HEK293 (cell line): Measurements from ENCODE around the gene IGSF21.

ENCODE experiments used
- CTCF ChIA-PET: fragments of 350-600 bp; formaldehyde crosslinking; extraction: SDS; loops from one replicate; lab custom pipeline; 2021; ENCODE audit warnings: antibody characterized with exemption; lab: Yijun Ruan, JAX
- POLR2A ChIA-PET: fragments of 300-600 bp; formaldehyde crosslinking; extraction: SDS; loops from one replicate; lab custom pipeline; 2020; ENCODE audit warnings: antibody characterized with exemption, inconsistent platforms; lab: Yijun Ruan, JAX
- H3K27ac ChIP-seq: fragments of 200-500 bp; sonication (Bioruptor generic); 2 replicates; pipeline ENCODE4 v1.5.1; 2014; ENCODE audit warnings: low read depth, low read length, control low read depth, inconsistent platforms; ENCODE audit errors: extremely low read depth
- H3K36me3 ChIP-seq, 2 experiments: fragments of 200-500 bp in 1 of 2; sonication (Bioruptor generic) in 1 of 2; 1 replicate in 1 of 2; 2 replicates in 1 of 2; pipeline ENCODE4 v1.5.1; 2014 to 2017; ENCODE audit warnings: inconsistent platforms in 2 of 2, low read length in 2 of 2; ENCODE audit not compliant: control insufficient read depth in 2 of 2, insufficient read depth in 1 of 2
- H3K4me1 ChIP-seq: fragments of 200-500 bp; sonication (Bioruptor generic); 2 replicates; pipeline ENCODE4 v1.5.1; 2014; ENCODE audit warnings: mild to moderate bottlenecking, low read length, inconsistent platforms; ENCODE audit not compliant: control insufficient read depth, insufficient read depth
- H3K4me3 ChIP-seq: 2 replicates; pipeline ENCODE4 v1.5.1; 2011; ENCODE audit warnings: low read depth, mild to moderate bottlenecking, control low read depth, low read length, moderate library complexity
- H3K9me3 ChIP-seq: fragments of 200-500 bp; sonication (Bioruptor generic); 2 replicates; pipeline ENCODE4 v1.5.1; 2014; ENCODE audit warnings: low read depth, low read length, inconsistent platforms; ENCODE audit not compliant: control insufficient read depth, insufficient read depth
- IKZF3 ChIP-seq: fragments of 450-650 bp; IDR thresholded peaks from 2 replicates; pipeline ENCODE4 v1.5.0; 2018; ENCODE audit warnings: missing biosample characterization, mild to moderate bottlenecking, missing genetic modification characterization, moderate library complexity
- OSR2 ChIP-seq: fragments of 450-650 bp; formaldehyde crosslinking; IDR thresholded peaks from 2 replicates; pipeline ENCODE4 v1.5.1; 2016; ENCODE audit warnings: missing biosample characterization, missing genetic modification characterization
- ZBTB10 ChIP-seq: fragments of 450-650 bp; formaldehyde crosslinking; IDR thresholded peaks from 2 replicates; pipeline ENCODE4 v1.5.1; 2016; ENCODE audit warnings: missing biosample characterization, missing genetic modification characterization
- ZBTB6 ChIP-seq: fragments of 450-650 bp; formaldehyde crosslinking; IDR thresholded peaks from 2 replicates; pipeline ENCODE4 v1.5.1; 2017; ENCODE audit warnings: missing biosample characterization, missing genetic modification characterization
- ZNF155 ChIP-seq: fragments of 450-650 bp; formaldehyde crosslinking; IDR thresholded peaks from 2 replicates; pipeline ENCODE4 v1.5.1; 2016; ENCODE audit warnings: missing biosample characterization, missing genetic modification characterization
- ZNF211 ChIP-seq: fragments of 450-650 bp; formaldehyde crosslinking; IDR thresholded peaks from 2 replicates; pipeline ENCODE4 v1.5.1; 2016; ENCODE audit warnings: low read depth, missing biosample characterization, missing genetic modification characterization
- ZNF214 ChIP-seq: fragments of 450-650 bp; formaldehyde crosslinking; IDR thresholded peaks from 2 replicates; pipeline ENCODE4 v1.5.1; 2017; ENCODE audit warnings: missing biosample characterization, mild to moderate bottlenecking, missing genetic modification characterization, borderline replicate concordance
- ZNF223 ChIP-seq: fragments of 450-650 bp; formaldehyde crosslinking; IDR thresholded peaks from 2 replicates; pipeline ENCODE4 v1.5.1; 2016; ENCODE audit warnings: missing biosample characterization, missing genetic modification characterization
- ZNF610 ChIP-seq: fragments of 450-650 bp; formaldehyde crosslinking; IDR thresholded peaks from 2 replicates; pipeline ENCODE4 v1.5.1; 2016; ENCODE audit warnings: missing biosample characterization, missing genetic modification characterization, borderline replicate concordance
- ZNF639 ChIP-seq: fragments of 450-650 bp; formaldehyde crosslinking; IDR thresholded peaks from 2 replicates; pipeline ENCODE4 v1.5.1; 2016; ENCODE audit warnings: missing biosample characterization, missing genetic modification characterization
- ZNF677 ChIP-seq: fragments of 450-650 bp; IDR thresholded peaks from 2 replicates; pipeline ENCODE4 v1.5.0; 2018; ENCODE audit warnings: missing biosample characterization, mild to moderate bottlenecking, missing genetic modification characterization, moderate library complexity
- ZNF76 ChIP-seq: fragments of 450-650 bp; formaldehyde crosslinking; IDR thresholded peaks from 2 replicates; pipeline ENCODE4; 2016; ENCODE audit warnings: low read depth, missing biosample characterization, missing genetic modification characterization, borderline replicate concordance
- TF ChIP-seq, protein P1 (sequence below): fragments of 450-650 bp; formaldehyde crosslinking; IDR thresholded peaks from 2 replicates; pipeline ENCODE4 v1.5.1; 2017; ENCODE audit warnings: missing biosample characterization, missing genetic modification characterization
- TF ChIP-seq, protein P2 (sequence below): fragments of 450-650 bp; formaldehyde crosslinking; IDR thresholded peaks from 2 replicates; pipeline ENCODE4 v1.5.1; 2016; ENCODE audit warnings: missing biosample characterization, missing genetic modification characterization
- TF ChIP-seq, protein P3 (sequence below): fragments of 450-650 bp; formaldehyde crosslinking; IDR thresholded peaks from 2 replicates; pipeline ENCODE4 v1.5.1; 2016; ENCODE audit warnings: missing biosample characterization, missing genetic modification characterization

Gene IGSF21

DNA sequence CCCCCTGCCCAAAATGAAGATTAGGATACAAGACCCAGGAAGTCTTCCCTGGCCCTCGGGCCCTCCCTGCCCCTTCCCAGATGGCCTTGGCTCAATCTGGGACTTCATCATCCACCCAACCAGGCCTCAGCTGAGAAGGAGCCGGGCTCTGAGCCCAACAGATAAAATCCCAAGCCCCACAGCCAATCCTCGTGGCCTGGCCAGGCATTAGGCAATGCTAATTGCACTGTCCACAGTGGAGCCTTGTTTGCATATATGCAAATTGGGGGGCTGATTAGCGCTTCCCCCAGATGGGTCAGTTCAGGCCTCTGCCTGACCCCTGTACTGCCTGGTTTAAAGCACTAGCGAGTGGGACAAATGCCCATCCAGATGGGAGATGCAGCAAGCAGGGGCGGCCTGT, 34.9 kb downstream of the IGSF21 start (continued):
- no peak for TF ChIP-seq ZBTB10 (tag by site-specific recombination)
- no peak for TF ChIP-seq OSR2 (tag by site-specific recombination)
- no peak for TF ChIP-seq ZNF211
- no peak for TF ChIP-seq ZNF639 (tag by site-specific recombination)
- TF ChIP-seq ZBTB6 (tag by site-specific recombination) = no peak
- TF ChIP-seq, protein P1, sequence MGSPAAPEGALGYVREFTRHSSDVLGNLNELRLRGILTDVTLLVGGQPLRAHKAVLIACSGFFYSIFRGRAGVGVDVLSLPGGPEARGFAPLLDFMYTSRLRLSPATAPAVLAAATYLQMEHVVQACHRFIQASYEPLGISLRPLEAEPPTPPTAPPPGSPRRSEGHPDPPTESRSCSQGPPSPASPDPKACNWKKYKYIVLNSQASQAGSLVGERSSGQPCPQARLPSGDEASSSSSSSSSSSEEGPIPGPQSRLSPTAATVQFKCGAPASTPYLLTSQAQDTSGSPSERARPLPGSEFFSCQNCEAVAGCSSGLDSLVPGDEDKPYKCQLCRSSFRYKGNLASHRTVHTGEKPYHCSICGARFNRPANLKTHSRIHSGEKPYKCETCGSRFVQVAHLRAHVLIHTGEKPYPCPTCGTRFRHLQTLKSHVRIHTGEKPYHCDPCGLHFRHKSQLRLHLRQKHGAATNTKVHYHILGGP (tag by site-specific recombination) = no peak
- no peak for TF ChIP-seq IKZF3 (tag by site-specific recombination)
- TF ChIP-seq, protein P2, sequence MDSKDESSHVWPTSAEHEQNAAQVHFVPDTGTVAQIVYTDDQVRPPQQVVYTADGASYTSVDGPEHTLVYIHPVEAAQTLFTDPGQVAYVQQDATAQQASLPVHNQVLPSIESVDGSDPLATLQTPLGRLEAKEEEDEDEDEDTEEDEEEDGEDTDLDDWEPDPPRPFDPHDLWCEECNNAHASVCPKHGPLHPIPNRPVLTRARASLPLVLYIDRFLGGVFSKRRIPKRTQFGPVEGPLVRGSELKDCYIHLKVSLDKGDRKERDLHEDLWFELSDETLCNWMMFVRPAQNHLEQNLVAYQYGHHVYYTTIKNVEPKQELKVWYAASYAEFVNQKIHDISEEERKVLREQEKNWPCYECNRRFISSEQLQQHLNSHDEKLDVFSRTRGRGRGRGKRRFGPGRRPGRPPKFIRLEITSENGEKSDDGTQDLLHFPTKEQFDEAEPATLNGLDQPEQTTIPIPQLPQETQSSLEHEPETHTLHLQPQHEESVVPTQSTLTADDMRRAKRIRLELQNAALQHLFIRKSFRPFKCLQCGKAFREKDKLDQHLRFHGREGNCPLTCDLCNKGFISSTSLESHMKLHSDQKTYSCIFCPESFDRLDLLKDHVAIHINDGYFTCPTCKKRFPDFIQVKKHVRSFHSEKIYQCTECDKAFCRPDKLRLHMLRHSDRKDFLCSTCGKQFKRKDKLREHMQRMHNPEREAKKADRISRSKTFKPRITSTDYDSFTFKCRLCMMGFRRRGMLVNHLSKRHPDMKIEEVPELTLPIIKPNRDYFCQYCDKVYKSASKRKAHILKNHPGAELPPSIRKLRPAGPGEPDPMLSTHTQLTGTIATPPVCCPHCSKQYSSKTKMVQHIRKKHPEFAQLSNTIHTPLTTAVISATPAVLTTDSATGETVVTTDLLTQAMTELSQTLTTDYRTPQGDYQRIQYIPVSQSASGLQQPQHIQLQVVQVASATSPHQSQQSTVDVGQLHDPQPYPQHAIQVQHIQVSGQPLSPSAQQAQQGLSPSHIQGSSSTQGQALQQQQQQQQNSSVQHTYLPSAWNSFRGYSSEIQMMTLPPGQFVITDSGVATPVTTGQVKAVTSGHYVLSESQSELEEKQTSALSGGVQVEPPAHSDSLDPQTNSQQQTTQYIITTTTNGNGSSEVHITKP (tag by site-specific recombination) = no peak

DNA sequence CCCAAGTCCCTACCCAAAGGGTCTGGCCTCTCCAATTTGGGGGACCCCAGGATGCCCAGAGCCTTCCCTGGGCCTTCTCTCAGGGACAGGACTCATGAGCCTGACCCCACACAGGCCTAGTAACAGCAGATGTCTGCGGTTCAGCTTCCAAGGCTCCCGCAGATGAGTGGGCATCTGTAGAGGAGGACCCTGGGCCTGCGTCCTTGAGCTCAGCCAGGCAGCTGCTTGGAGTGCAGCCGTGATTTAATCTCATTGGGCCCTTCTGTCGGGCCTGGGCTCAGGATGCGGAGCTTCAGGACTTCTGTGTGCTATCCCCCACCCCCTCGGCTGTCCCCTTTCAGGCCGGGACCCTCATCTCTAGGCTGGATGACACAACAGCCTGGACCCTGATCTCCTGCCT, 35.4 kb downstream of the IGSF21 start:
- ChIA-PET CTCF (no interaction called here), POLR2A (no interaction called here)
- H3K36me3 ChIP-seq = no peaks in the 10 kb centered on the region
- H3K4me3 ChIP-seq = no peak overlapping the region
- H3K27ac ChIP-seq = no peak overlapping the region
- H3K4me1 ChIP-seq = no peaks in the 10 kb centered on the region
- H3K9me3 ChIP-seq = no peaks in the 10 kb centered on the region
- TF ChIP-seq ZNF677 = no peak
- TF ChIP-seq ZNF610 (tag by site-specific recombination) = no peak
- no peak for TF ChIP-seq ZNF223
- TF ChIP-seq, protein P3, sequence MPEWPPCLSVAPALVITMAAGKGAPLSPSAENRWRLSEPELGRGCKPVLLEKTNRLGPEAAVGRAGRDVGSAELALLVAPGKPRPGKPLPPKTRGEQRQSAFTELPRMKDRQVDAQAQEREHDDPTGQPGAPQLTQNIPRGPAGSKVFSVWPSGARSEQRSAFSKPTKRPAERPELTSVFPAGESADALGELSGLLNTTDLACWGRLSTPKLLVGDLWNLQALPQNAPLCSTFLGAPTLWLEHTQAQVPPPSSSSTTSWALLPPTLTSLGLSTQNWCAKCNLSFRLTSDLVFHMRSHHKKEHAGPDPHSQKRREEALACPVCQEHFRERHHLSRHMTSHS (tag by site-specific recombination) = no peak
- no peak for TF ChIP-seq ZNF76
- TF ChIP-seq ZNF155 = no peak
- TF ChIP-seq ZNF214 (tag by site-specific recombination) = no peak
- TF ChIP-seq, all 188 proteins: peak for 0
